ENCODE measurements around the gene ARL11.
"Not testable (repeated sequence)": the region's sequence is repeated elsewhere in the genome, so short reads cannot be mapped to it uniquely, and the experiment has no call there.

The ARL11 gene

DNA sequence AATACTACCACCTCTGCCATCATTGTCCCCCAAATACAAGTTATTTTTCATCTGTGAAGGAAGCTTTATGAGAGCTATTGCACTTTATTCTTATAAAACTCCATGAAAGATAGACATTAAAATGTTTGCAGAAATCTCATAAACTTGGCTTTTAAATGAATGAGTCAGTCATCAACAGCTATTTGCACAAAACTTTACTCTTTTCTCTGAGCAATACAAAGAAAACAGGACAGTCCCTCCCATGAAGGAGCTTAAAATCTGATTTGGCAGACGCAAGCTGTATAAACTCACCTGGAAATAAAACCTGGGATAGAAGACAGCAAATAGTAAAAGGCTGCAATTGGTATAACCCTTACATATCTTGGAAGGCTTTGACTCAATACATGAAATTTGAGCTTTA is 26.3 kb upstream of the ARL11 start:
- Histone ChIP-seq H3K79me1 (ENCODE audit: low read length) (no peaks in the 10 kb centered on the region), H3K4me1 (ENCODE audit: control insufficient read depth in 1 of 2, insufficient read depth in 2 of 2, low read length in 2 of 2) (no peaks in the 10 kb centered on the region), H4K91ac (ENCODE audit: low read depth, low read length) (no peak overlapping the region), H4K8ac (ENCODE audit: low read depth, low read length) (no peak overlapping the region), H3K79me2 (ENCODE audit: control insufficient read depth, insufficient read depth, low read length, poor library complexity) (no peaks in the 10 kb centered on the region), H3K27ac (ENCODE audit: low read depth, low read length) (no peak overlapping the region), H2BK5ac (ENCODE audit: low read depth, low read length, poor library complexity) (no peak overlapping the region), H2BK12ac (ENCODE audit: low read length) (no peak overlapping the region), H3K9me3 (ENCODE audit: insufficient read depth, low read depth, low read length) (no peaks in the 10 kb centered on the region), H3K4me2 (ENCODE audit: low read length) (no peak overlapping the region), H3K4ac (ENCODE audit: low read depth, low read length) (no peak overlapping the region), H3K27me3 (ENCODE audit: insufficient read depth, low read length) (no peaks in the 10 kb centered on the region), H3K14ac (ENCODE audit: low read length) (no peak overlapping the region), H3K23ac (ENCODE audit: low read length) (no peak overlapping the region), H3K36me3 (ENCODE audit: control insufficient read depth in 1 of 2, insufficient read depth in 2 of 2, low read length in 2 of 2) (no peaks in the 10 kb centered on the region), H4K12ac (ENCODE audit: low read depth, low read length) (no peak overlapping the region), H2AK5ac (ENCODE audit: low read length) (no peak overlapping the region), H3K9ac (ENCODE audit: low read length) (no peak overlapping the region), H2BK120ac (ENCODE audit: insufficient read depth, low read length, poor library complexity) (no peak overlapping the region), H3K4me3 (ENCODE audit: low read depth, low read length) (no peak overlapping the region), H2AFZ (ENCODE audit: insufficient read depth, low read length, poor library complexity) (no peak overlapping the region), H3K18ac (ENCODE audit: low read length) (no peak overlapping the region)
- DNase-seq, result no peak
- WGBS (ENCODE audit: extremely low coverage, insufficient coverage, insufficient read length), result no CpG with 5 or more reads among the region's 1 CpG

DNA sequence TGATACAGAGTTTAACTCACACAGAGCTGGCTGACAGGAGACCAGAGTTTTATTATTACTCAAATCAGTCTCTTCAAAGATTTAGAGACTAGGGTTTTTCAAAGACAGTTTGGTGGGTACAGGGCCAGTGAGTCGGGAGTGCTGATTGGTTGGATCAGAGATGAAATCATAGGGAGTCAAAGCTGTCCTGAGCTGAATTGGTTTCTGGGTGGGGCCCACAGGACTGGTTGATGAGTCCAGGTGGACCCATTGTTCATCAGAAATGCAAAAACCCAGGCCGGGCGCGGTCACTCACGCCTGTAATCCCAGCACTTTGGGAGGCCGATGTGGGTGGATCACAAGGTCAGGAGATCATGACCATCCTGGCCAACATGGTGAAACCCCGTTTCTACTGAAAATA is 25.7 kb upstream of the ARL11 start:
- H2BK120ac ChIP-seq (ENCODE audit: insufficient read depth, low read length, poor library complexity); H4K91ac ChIP-seq (ENCODE audit: low read depth, low read length); H3K79me2 ChIP-seq (ENCODE audit: control insufficient read depth, insufficient read depth, low read length, poor library complexity); DNase-seq; H3K23ac ChIP-seq (ENCODE audit: low read length); H3K36me3 ChIP-seq (ENCODE audit: control insufficient read depth in 1 of 2, insufficient read depth in 2 of 2, low read length in 2 of 2); H3K27me3 ChIP-seq (ENCODE audit: insufficient read depth, low read length); H3K79me1 ChIP-seq (ENCODE audit: low read length); H2BK5ac ChIP-seq (ENCODE audit: low read depth, low read length, poor library complexity); H2BK12ac ChIP-seq (ENCODE audit: low read length); H3K14ac ChIP-seq (ENCODE audit: low read length); H3K4ac ChIP-seq (ENCODE audit: low read depth, low read length); H4K8ac ChIP-seq (ENCODE audit: low read depth, low read length); H3K4me3 ChIP-seq (ENCODE audit: low read depth, low read length); H3K9ac ChIP-seq (ENCODE audit: low read length); H2AFZ ChIP-seq (ENCODE audit: insufficient read depth, low read length, poor library complexity); H3K4me1 ChIP-seq (ENCODE audit: control insufficient read depth in 1 of 2, insufficient read depth in 2 of 2, low read length in 2 of 2); H4K12ac ChIP-seq (ENCODE audit: low read depth, low read length); H2AK5ac ChIP-seq (ENCODE audit: low read length); H3K4me2 ChIP-seq (ENCODE audit: low read length); H3K9me3 ChIP-seq (ENCODE audit: insufficient read depth, low read depth, low read length); H3K18ac ChIP-seq (ENCODE audit: low read length); H3K27ac ChIP-seq (ENCODE audit: low read depth, low read length): not testable (repeated sequence)
- no CpG with 5 or more reads among the region's 7 CpGs for WGBS (ENCODE audit: extremely low coverage, insufficient coverage, insufficient read length)

GRCh38 chr13:49604570-49604969 is 23.7 kb upstream of the ARL11 start:
- Histone ChIP-seq H4K12ac (ENCODE audit: low read depth, low read length) (no peak overlapping the region), H3K79me2 (ENCODE audit: control insufficient read depth, insufficient read depth, low read length, poor library complexity) (no peaks in the 10 kb centered on the region), H3K9ac (ENCODE audit: low read length) (no peak overlapping the region), H3K79me1 (ENCODE audit: low read length) (no peaks in the 10 kb centered on the region), H4K8ac (ENCODE audit: low read depth, low read length) (no peak overlapping the region), H2AFZ (ENCODE audit: insufficient read depth, low read length, poor library complexity) (no peak overlapping the region), H3K14ac (ENCODE audit: low read length) (no peak overlapping the region), H2AK5ac (ENCODE audit: low read length) (no peak overlapping the region), H2BK120ac (ENCODE audit: insufficient read depth, low read length, poor library complexity) (no peak overlapping the region), H3K4me3 (ENCODE audit: low read depth, low read length) (no peak overlapping the region), H3K18ac (ENCODE audit: low read length) (no peak overlapping the region), H3K27me3 (ENCODE audit: insufficient read depth, low read length) (no peaks in the 10 kb centered on the region), H3K4ac (ENCODE audit: low read depth, low read length) (no peak overlapping the region), H2BK12ac (ENCODE audit: low read length) (no peak overlapping the region), H3K27ac (ENCODE audit: low read depth, low read length) (no peak overlapping the region), H3K4me1 (ENCODE audit: control insufficient read depth in 1 of 2, insufficient read depth in 2 of 2, low read length in 2 of 2) (no peaks in the 10 kb centered on the region), H3K9me3 (ENCODE audit: insufficient read depth, low read depth, low read length) (no peaks in the 10 kb centered on the region), H3K36me3 (ENCODE audit: control insufficient read depth in 1 of 2, insufficient read depth in 2 of 2, low read length in 2 of 2) (no peaks in the 10 kb centered on the region), H3K23ac (ENCODE audit: low read length) (no peak overlapping the region), H3K4me2 (ENCODE audit: low read length) (no peak overlapping the region), H2BK5ac (ENCODE audit: low read depth, low read length, poor library complexity) (no peak overlapping the region), H4K91ac (ENCODE audit: low read depth, low read length) (no peak overlapping the region)
- DNase-seq, result no peak
- WGBS (ENCODE audit: extremely low coverage, insufficient coverage, insufficient read length), result no CpG with 5 or more reads among the region's 5 CpGs

- H3K79me2 ChIP-seq (ENCODE audit: control insufficient read depth, insufficient read depth, low read length, poor library complexity), result no peaks in the 10 kb centered on the region
- H3K9me3 ChIP-seq (ENCODE audit: insufficient read depth, low read depth, low read length), result no peaks in the 10 kb centered on the region
- no CpG with 5 or more reads among the region's 15 CpGs for WGBS (ENCODE audit: extremely low coverage, insufficient coverage, insufficient read length)
- no peak overlapping the region for H3K14ac ChIP-seq (ENCODE audit: low read length)
- H3K4me2 ChIP-seq (ENCODE audit: low read length), result peak overlapping the region; percentile 42
- no peak overlapping the region for H3K4ac ChIP-seq (ENCODE audit: low read depth, low read length)
- no peaks in the 10 kb centered on the region for H3K4me1 ChIP-seq (ENCODE audit: control insufficient read depth in 1 of 2, insufficient read depth in 2 of 2, low read length in 2 of 2)
- H4K8ac ChIP-seq (ENCODE audit: low read depth, low read length), result peak overlapping the region; percentile 7
- H3K79me1 ChIP-seq (ENCODE audit: low read length), result no peaks in the 10 kb centered on the region
- no peak overlapping the region for H3K9ac ChIP-seq (ENCODE audit: low read length)
- no peak overlapping the region for H2AFZ ChIP-seq (ENCODE audit: insufficient read depth, low read length, poor library complexity)
- H4K12ac ChIP-seq (ENCODE audit: low read depth, low read length), result peak overlapping the region; percentile 36
- H2BK12ac ChIP-seq (ENCODE audit: low read length), result no peak overlapping the region
- no peak overlapping the region for H2BK120ac ChIP-seq (ENCODE audit: insufficient read depth, low read length, poor library complexity)
- no peak overlapping the region for H3K18ac ChIP-seq (ENCODE audit: low read length)
- peak; percentile 89 to 92 for DNase-seq
- H3K23ac ChIP-seq (ENCODE audit: low read length), result no peak overlapping the region
- no peak overlapping the region for H3K4me3 ChIP-seq (ENCODE audit: low read depth, low read length)
- no peak overlapping the region for H3K27ac ChIP-seq (ENCODE audit: low read depth, low read length)
- no peaks in the 10 kb centered on the region for H3K36me3 ChIP-seq (ENCODE audit: control insufficient read depth in 1 of 2, insufficient read depth in 2 of 2, low read length in 2 of 2)
- no peaks in the 10 kb centered on the region for H3K27me3 ChIP-seq (ENCODE audit: insufficient read depth, low read length)
- H2BK5ac ChIP-seq (ENCODE audit: low read depth, low read length, poor library complexity), result no peak overlapping the region
- H2AK5ac ChIP-seq (ENCODE audit: low read length), result no peak overlapping the region
- H4K91ac ChIP-seq (ENCODE audit: low read depth, low read length), result no peak overlapping the region
Observed at GRCh38 chr13:49606747-49607648, 21.3 kb upstream of the ARL11 start.

Measured in trophoblast cell (in vitro differentiated cells and primary cell).